ENCODE results near the gene CASD1. TPM values are rescaled to one million over a fixed set of nuclear protein-coding genes. Genes with fewer than 3 reads are reported as not detected.

Gene CASD1
- total and polyA plus RNA-seq, 10 of the 15 experiments (the other 5 are each of a cell fraction or from before 2014, with no cell fraction given), result 4.0 to 18.6 (median 10.7) TPM

GRCh38 chr7:94529516-94529915 is 19.9 kb downstream of the CASD1 start:
- BruUV-seq (replicated peaks), result no TSS peak
- FAIRE-seq, result no peak

More at GRCh38 chr7:94529516-94529915, 19.9 kb downstream of the CASD1 start:
- Histone ChIP-seq H3K9me3 (replicated peaks; ENCODE audit: control insufficient read depth, insufficient read depth, low read length) (no peaks in the 10 kb centered on the region), H4K20me1 (ENCODE audit: control insufficient read depth, insufficient read depth) (no peaks in the 10 kb centered on the region), H3K4me3 (no peak overlapping the region), H3K79me2 (ENCODE audit: control insufficient read depth, insufficient read depth, low read length) (no peaks in the 10 kb centered on the region), H3K27ac (ENCODE audit: control insufficient read depth, insufficient read depth) (no peak overlapping the region), H3K4me2 (ENCODE audit: control insufficient read depth, insufficient read depth) (no peak overlapping the region), H3K9ac (ENCODE audit: control insufficient read depth, insufficient read depth, low read length) (no peak overlapping the region), H3K4me1 (ENCODE audit: control insufficient read depth, insufficient read depth, low read length) (no peaks in the 10 kb centered on the region), H3K27me3 (replicated peaks in 1 of 2; ENCODE audit: control insufficient read depth in 2 of 2, insufficient read depth in 2 of 2, low read length in 1 of 2) (no peaks in the 10 kb centered on the region), H2AFZ (ENCODE audit: control insufficient read depth, low read depth, low read length) (no peak overlapping the region), H3K36me3 (ENCODE audit: control insufficient read depth in 2 of 2, insufficient read depth in 2 of 2, low read length in 1 of 2) (peaks cover 0 to 3% of the 10 kb centered on the region in 2 experiments; a peak in 1 of 4 replicates)
- POLR2A ChIA-PET, result no interaction called here
- intact Hi-C loops (cut with micrococcal nuclease; ENCODE audit: unreplicated experiment) (no loop called here), in situ Hi-C loops (cut with MboI) (no loop called here)
- DNase-seq (ENCODE audit: low read depth, low spot score) (no peak), ATAC-seq (no peak)
- SMC1A ChIA-PET (ENCODE audit: uncharacterized antibody, unreplicated experiment), result interaction anchor here (0.9 to 1.5 kb wide), 3 partner anchors 10 to 17 kb away, joined by 3 to 5 read pairs (median 4); no protein-coding TSS in a partner anchor
- WGBS (ENCODE audit: insufficient coverage, insufficient replicate concordance, low lambda C conversion rate, missing lambda C conversion rate), result 94% methylated on average over 1 of the region's 1 CpG
- CTCF ChIA-PET, result interaction anchor here (1.1 to 1.2 kb wide), 2 partner anchors 11 to 14 kb away, joined by 3 read pairs; no protein-coding TSS in a partner anchor
- TF ChIP-seq BCL3 (IDR thresholded peaks at IDR 0.05; ENCODE audit: borderline replicate concordance, insufficient read depth, low read depth, low read length, poor library complexity, severe bottlenecking) (no peak), MLLT1 (IDR thresholded peaks at IDR 0.05) (no peak), POLR2AphosphoS5 (IDR thresholded peaks at IDR 0.05; ENCODE audit: low read length) (no peak), USF2 (IDR thresholded peaks at IDR 0.05; ENCODE audit: borderline replicate concordance, low read depth, low read length) (no peak), FOXK2 (IDR thresholded peaks at IDR 0.05) (no peak), BCLAF1 (IDR thresholded peaks at IDR 0.05) (no peak), KAT2A (conservative IDR thresholded peaks at IDR 0.05; ENCODE audit: control insufficient read depth, low read depth, low read length) (no peak), BACH1 (IDR thresholded peaks at IDR 0.05; ENCODE audit: borderline replicate concordance) (no peak), RELB (IDR thresholded peaks at IDR 0.05; ENCODE audit: low read depth) (no peak), CHD1 (IDR thresholded peaks at IDR 0.05; ENCODE audit: low read depth, low read length) (no peak), HCFC1 (IDR thresholded peaks at IDR 0.05; ENCODE audit: low read length) (no peak), E2F4 (IDR thresholded peaks at IDR 0.05; ENCODE audit: low read depth, low read length) (no peak), NFIC (IDR thresholded peaks at IDR 0.05; ENCODE audit: low read depth, low read length) (no peak), NFXL1 (IDR thresholded peaks at IDR 0.05; ENCODE audit: borderline replicate concordance) (no peak), MTA2 (IDR thresholded peaks at IDR 0.05; ENCODE audit: low read depth) (no peak), JUNB (IDR thresholded peaks at IDR 0.05) (no peak)
- RAD21 ChIA-PET (ENCODE audit: unreplicated experiment), result no interaction called here

Measured in GM12878 (cell line).